Spinal cord (tissue), 10 donors: ENCODE results near the gene OSBPL6. TPM values are rescaled to one million over a fixed set of nuclear protein-coding genes. Genes with fewer than 3 reads are reported as not detected.

Source experiments
- DNase-seq, 6 donors: peaks; one replicate each; pipeline versions ENCODE4 v3.0.0 to v3.0.0-alpha.2; 2013 to 2015; ENCODE audit warnings: low spot score in 6 of 6, low read depth in 4 of 6
- H3K27ac ChIP-seq: one replicate; pipeline ENCODE4 v1.5.1; 2013; ENCODE audit warnings: low read depth, low read length, control low read depth
- H3K27me3 ChIP-seq: one replicate; pipeline ENCODE4 v1.6.1; 2013; ENCODE audit warnings: low read length; ENCODE audit not compliant: control insufficient read depth, insufficient read depth
- H3K36me3 ChIP-seq: one replicate; pipeline ENCODE4 v1.6.1; 2013; ENCODE audit warnings: low read length; ENCODE audit not compliant: control insufficient read depth, insufficient read depth
- H3K4me1 ChIP-seq: one replicate; pipeline ENCODE4 v1.6.1; 2013; ENCODE audit warnings: low read length; ENCODE audit not compliant: control insufficient read depth, insufficient read depth
- H3K4me3 ChIP-seq: one replicate; pipeline ENCODE4 v1.5.1; 2013; ENCODE audit warnings: low read depth, low read length, control low read depth
- H3K9me3 ChIP-seq: one replicate; pipeline ENCODE4 v1.6.1; 2013; ENCODE audit warnings: low read length; ENCODE audit not compliant: control insufficient read depth, insufficient read depth
- WGBS: methylation state at CpG from one replicate; pipeline ENCODE4 v1.1.5; 2013; ENCODE audit warnings: missing lambda C conversion rate; ENCODE audit not compliant: insufficient coverage; 5-methylcytosine and 5-hydroxymethylcytosine counted together
- polyA plus RNA-seq, 2 donors: library from polyadenylated mRNA; unstranded; fragments of 120-200 nt; gene quantifications; one replicate each; pipeline ENCODE4 v1.2.1, GENCODE V29; 2013; ENCODE audit not compliant: insufficient read length in 2 of 2
- total RNA-seq, 2 donors: library from RNA; depleted of rRNA in 1 of 2; stranded (reverse); fragments of 120-200 nt in 1 of 2; fragments of >200 nt in 1 of 2; gene quantifications; one replicate each; pipeline versions ENCODE4 v1.2.3 to v1.2.4, GENCODE V29; 2013 to 2014
- donor health status: healthy.

OSBPL6 gene
- total and polyA plus RNA-seq, 4 donors, result 7.3 to 18.8 (median 17.8) TPM

- Histone ChIP-seq H3K9me3 (no peaks in the 10 kb centered on the region), H3K27ac (no peak overlapping the region), H3K4me3 (no peak overlapping the region), H3K36me3 (no peaks in the 10 kb centered on the region), H3K4me1 (no peaks in the 10 kb centered on the region), H3K27me3 (no peaks in the 10 kb centered on the region)
- no peak for DNase-seq
- WGBS, result 76% methylated on average over 4 of the region's 6 CpGs
Observed at GRCh38 chr2:178265851-178266250, 71.5 kb downstream of the OSBPL6 start.

GRCh38 chr2:178266445-178266844, 72.1 kb downstream of the OSBPL6 start:
- no peaks in the 10 kb centered on the region for H3K36me3 ChIP-seq
- 93% methylated on average over 3 of the region's 5 CpGs for WGBS
- no peak for DNase-seq
- H3K27ac ChIP-seq, result no peak overlapping the region
- H3K4me3 ChIP-seq, result no peak overlapping the region
- no peaks in the 10 kb centered on the region for H3K9me3 ChIP-seq
- no peaks in the 10 kb centered on the region for H3K4me1 ChIP-seq
- no peaks in the 10 kb centered on the region for H3K27me3 ChIP-seq

- WGBS, result 100% methylated on average over 1 of the region's 2 CpGs
- H3K4me1 ChIP-seq, result no peaks in the 10 kb centered on the region
- H3K4me3 ChIP-seq, result no peak overlapping the region
- H3K27ac ChIP-seq, result no peak overlapping the region
- no peaks in the 10 kb centered on the region for H3K9me3 ChIP-seq
- no peak for DNase-seq
- H3K36me3 ChIP-seq, result no peaks in the 10 kb centered on the region
- no peaks in the 10 kb centered on the region for H3K27me3 ChIP-seq
Observed at GRCh38 chr2:178267660-178268059, 73.3 kb downstream of the OSBPL6 start.

- Histone ChIP-seq H3K27me3 (no peaks in the 10 kb centered on the region), H3K9me3 (no peaks in the 10 kb centered on the region), H3K36me3 (no peaks in the 10 kb centered on the region), H3K4me3 (no peak overlapping the region), H3K4me1 (no peaks in the 10 kb centered on the region), H3K27ac (no peak overlapping the region)
- DNase-seq, result no peak
Observed at GRCh38 chr2:178268435-178268834, 74.1 kb downstream of the OSBPL6 start.

GRCh38 chr2:178269438-178270224, 75.3 kb downstream of the OSBPL6 start:
- Histone ChIP-seq H3K4me3 (no peak overlapping the region), H3K36me3 (no peaks in the 10 kb centered on the region), H3K27me3 (no peaks in the 10 kb centered on the region), H3K4me1 (no peaks in the 10 kb centered on the region), H3K9me3 (no peaks in the 10 kb centered on the region), H3K27ac (no peak overlapping the region)
- 92% methylated on average over 5 of the region's 5 CpGs for WGBS
- DNase-seq, result no peak

DNA sequence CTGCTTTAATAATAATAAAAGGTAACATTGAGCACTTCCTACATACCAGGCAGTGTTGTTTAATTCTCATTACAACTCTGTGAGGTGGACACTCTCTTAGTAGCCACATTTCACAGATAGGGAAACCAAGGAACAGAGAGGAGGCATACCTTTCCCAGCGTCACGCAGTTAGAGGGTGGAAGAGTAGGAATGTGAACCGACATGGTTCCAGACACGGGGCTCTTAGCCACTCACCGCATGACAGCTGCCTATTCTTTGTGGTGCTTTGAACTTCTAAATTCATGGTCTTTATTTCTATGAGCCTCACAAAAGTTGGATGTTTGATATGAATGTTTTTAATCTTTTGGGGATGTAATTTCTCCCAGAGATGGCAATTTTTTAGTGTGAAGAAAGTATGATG, 76.0 kb downstream of the OSBPL6 start:
- Histone ChIP-seq H3K4me1 (no peaks in the 10 kb centered on the region), H3K27ac (no peak overlapping the region), H3K36me3 (no peaks in the 10 kb centered on the region), H3K4me3 (no peak overlapping the region), H3K9me3 (no peaks in the 10 kb centered on the region), H3K27me3 (no peaks in the 10 kb centered on the region)
- DNase-seq, result no peak
- 81% methylated on average over 3 of the region's 5 CpGs for WGBS

GRCh38 chr2:178271094-178271493, 76.8 kb downstream of the OSBPL6 start:
- Histone ChIP-seq H3K4me1 (no peaks in the 10 kb centered on the region), H3K9me3 (no peaks in the 10 kb centered on the region), H3K4me3 (no peak overlapping the region), H3K27ac (no peak overlapping the region), H3K36me3 (no peaks in the 10 kb centered on the region), H3K27me3 (no peaks in the 10 kb centered on the region)
- no CpG with 5 or more reads among the region's 2 CpGs for WGBS
- DNase-seq, result no peak

DNA sequence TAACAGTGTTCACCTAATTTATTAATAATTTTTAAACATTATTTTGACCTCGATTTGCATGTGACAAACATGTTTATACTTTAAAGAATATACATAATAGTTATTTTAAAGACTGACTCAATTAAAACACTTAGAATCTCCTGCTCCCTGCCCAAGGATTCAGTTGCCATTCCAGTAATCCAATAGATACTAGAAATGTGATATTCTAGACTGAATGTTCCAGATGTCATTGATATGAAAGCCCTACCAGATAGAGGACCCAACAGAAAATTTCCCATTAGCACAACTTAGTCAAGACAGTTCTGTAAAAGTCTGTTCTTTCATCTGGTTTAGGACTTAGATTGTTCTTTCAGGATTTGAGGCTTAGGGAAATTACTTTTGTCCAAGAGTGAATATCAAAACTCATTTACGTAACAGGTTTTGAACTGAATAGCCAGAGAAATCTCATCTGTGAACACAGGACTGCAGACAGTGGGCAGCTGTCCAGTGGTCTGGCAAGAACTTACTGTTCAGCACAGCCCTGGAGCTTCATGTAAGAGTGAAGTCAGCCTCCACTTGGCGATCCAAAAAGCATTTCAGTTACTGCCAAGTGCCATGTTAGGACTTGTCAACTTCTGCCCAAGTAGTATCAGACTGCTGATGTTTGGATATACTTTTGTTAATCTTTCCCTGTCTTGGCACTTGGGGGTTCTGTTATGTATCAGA, 77.5 kb downstream of the OSBPL6 start:
- Histone ChIP-seq H3K9me3 (no peaks in the 10 kb centered on the region), H3K36me3 (no peaks in the 10 kb centered on the region), H3K4me1 (no peaks in the 10 kb centered on the region), H3K27ac (peak overlapping the region; percentile 43), H3K27me3 (no peaks in the 10 kb centered on the region), H3K4me3 (no peak overlapping the region)
- 55% methylated on average over 2 of the region's 3 CpGs for WGBS
- DNase-seq, result peak in 4 of 6 donors; percentile 31 to 81 (median 40)

DNA sequence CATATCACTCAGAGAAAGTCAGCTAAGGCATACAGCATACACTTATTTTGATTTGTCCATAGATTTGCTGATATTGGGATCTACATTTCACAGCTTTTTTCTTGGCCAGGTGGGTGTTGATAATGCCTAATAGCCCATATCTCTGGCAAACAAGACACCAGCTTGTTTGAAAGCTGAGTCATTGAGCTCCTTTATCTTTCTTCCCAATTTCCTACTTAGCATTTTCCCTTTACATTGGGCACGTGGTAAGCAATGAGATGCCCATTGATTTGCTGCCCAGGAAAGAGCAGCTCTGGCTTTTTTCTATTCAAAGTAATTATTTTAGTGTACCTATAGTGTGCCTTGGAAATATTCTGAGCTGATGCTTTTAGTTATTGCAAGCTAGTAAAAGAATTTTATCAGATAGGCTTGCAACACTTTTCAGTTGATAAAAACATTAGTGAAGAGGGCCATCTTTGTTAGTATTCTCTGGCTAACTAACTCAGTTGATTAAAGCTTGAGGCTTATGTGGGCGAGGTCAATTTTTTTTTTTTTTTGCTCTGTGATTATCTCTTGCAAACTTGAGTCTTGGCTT, 79.6 kb downstream of the OSBPL6 start:
- no peaks in the 10 kb centered on the region for H3K9me3 ChIP-seq
- WGBS, result no CpG with 5 or more reads among the region's 2 CpGs

More for the DNA sequence above, 79.6 kb downstream of the OSBPL6 start:
- no peaks in the 10 kb centered on the region for H3K27me3 ChIP-seq
- no peaks in the 10 kb centered on the region for H3K4me1 ChIP-seq
- no peak for DNase-seq
- H3K36me3 ChIP-seq, result no peaks in the 10 kb centered on the region
- no peak overlapping the region for H3K27ac ChIP-seq
- no peak overlapping the region for H3K4me3 ChIP-seq
